Measurements from ENCODE around the gene TEDC2.

DNA sequence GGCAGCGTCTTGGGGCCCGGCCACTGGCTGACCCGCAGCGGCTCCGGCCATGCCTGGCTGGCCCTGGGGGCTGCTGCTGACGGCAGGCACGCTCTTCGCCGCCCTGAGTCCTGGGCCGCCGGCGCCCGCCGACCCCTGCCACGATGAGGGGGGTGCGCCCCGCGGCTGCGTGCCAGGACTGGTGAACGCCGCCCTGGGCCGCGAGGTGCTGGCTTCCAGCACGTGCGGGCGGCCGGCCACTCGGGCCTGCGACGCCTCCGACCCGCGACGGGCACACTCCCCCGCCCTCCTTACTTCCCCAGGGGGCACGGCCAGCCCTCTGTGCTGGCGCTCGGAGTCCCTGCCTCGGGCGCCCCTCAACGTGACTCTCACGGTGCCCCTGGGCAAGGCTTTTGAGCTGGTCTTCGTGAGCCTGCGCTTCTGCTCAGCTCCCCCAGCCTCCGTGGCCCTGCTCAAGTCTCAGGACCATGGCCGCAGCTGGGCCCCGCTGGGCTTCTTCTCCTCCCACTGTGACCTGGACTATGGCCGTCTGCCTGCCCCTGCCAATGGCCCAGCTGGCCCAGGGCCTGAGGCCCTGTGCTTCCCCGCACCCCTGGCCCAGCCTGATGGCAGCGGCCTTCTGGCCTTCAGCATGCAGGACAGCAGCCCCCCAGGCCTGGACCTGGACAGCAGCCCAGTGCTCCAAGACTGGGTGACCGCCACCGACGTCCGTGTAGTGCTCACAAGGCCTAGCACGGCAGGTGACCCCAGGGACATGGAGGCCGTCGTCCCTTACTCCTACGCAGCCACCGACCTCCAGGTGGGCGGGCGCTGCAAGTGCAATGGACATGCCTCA, 12.0 kb downstream of the TEDC2 start:
- TF ChIP-seq POLR2AphosphoS5 (IDR thresholded peaks at IDR 0.05; ENCODE audit: insufficient read depth in 1 of 2, low read depth in 1 of 2) (no peak), POLR2A (IDR thresholded peaks at IDR 0.05) (no peak)
- TF ChIP-seq, protein P1, sequence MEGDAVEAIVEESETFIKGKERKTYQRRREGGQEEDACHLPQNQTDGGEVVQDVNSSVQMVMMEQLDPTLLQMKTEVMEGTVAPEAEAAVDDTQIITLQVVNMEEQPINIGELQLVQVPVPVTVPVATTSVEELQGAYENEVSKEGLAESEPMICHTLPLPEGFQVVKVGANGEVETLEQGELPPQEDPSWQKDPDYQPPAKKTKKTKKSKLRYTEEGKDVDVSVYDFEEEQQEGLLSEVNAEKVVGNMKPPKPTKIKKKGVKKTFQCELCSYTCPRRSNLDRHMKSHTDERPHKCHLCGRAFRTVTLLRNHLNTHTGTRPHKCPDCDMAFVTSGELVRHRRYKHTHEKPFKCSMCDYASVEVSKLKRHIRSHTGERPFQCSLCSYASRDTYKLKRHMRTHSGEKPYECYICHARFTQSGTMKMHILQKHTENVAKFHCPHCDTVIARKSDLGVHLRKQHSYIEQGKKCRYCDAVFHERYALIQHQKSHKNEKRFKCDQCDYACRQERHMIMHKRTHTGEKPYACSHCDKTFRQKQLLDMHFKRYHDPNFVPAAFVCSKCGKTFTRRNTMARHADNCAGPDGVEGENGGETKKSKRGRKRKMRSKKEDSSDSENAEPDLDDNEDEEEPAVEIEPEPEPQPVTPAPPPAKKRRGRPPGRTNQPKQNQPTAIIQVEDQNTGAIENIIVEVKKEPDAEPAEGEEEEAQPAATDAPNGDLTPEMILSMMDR (IDR thresholded peaks at IDR 0.05), result no peak

Measured in vagina (tissue), 2 donors.